Upper lobe of left lung (tissue), 6 donors: ENCODE results near the gene MIA2. TPM values are rescaled to one million over a fixed set of nuclear protein-coding genes. Genes with fewer than 3 reads are reported as not detected.
"Not testable (repeated sequence)": the region's sequence is repeated elsewhere in the genome, so short reads cannot be mapped to it uniquely, and the experiment has no call there.

Experiments used
- ATAC-seq, 2 donors: fragments of 200-7000 bp; cut with Tn5 transposase; one replicate each; pipeline ENCODE4 v1.9.1; 2022; ENCODE audit warnings: mild to moderate bottlenecking in 2 of 2, moderate library complexity in 2 of 2; ENCODE audit not compliant: low FRiP score in 2 of 2
- DNase-seq, 2 donors: peaks; one replicate each; pipeline ENCODE4 v3.0.0-alpha.2; 2019 to 2020
- H3K27ac ChIP-seq, 4 donors: fragments of 200-600 bp; sonication (generic); one replicate each; pipeline ENCODE4 v1.5.1; 2016 to 2019
- H3K27me3 ChIP-seq, 4 donors: fragments of 200-600 bp; sonication (generic); one replicate each; pipeline ENCODE4 v1.5.1; 2017 to 2019
- H3K36me3 ChIP-seq, 4 donors: fragments of 200-600 bp; sonication (generic); one replicate each; pipeline ENCODE4 v1.5.1; 2016 to 2019
- H3K4me1 ChIP-seq, 4 donors: fragments of 200-600 bp; sonication (generic); one replicate each; pipeline ENCODE4 v1.5.1; 2018 to 2019
- H3K4me3 ChIP-seq, 4 donors: fragments of 200-600 bp; sonication (generic); one replicate each; pipeline ENCODE4 v1.5.1; 2017 to 2019; ENCODE audit warnings: mild to moderate bottlenecking in 2 of 4, moderate library complexity in 1 of 4
- H3K9me3 ChIP-seq, 4 donors: fragments of 200-600 bp; sonication (generic); one replicate each; pipeline ENCODE4 v1.5.1; 2018 to 2019
- CTCF ChIP-seq, 6 experiments: fragments of 450-650 bp in 4 of 6; fragments of 200-600 bp in 2 of 6; sonication (generic) in 2 of 6; IDR thresholded peaks; one replicate each; pipeline ENCODE4 v1.5.1; 2016 to 2019; ENCODE audit warnings: antibody characterized with exemption in 6 of 6
- EP300 ChIP-seq, 4 donors: sonication (generic); formaldehyde crosslinking; IDR thresholded peaks; one replicate each; pipeline ENCODE4 v1.5.1; 2017; ENCODE audit warnings: antibody characterized with exemption in 4 of 4, control low read depth in 2 of 4
- POLR2A ChIP-seq, 4 donors: fragments of 450-650 bp; IDR thresholded peaks; one replicate each; pipeline ENCODE4 v1.5.1; 2016 to 2017; ENCODE audit warnings: antibody characterized with exemption in 4 of 4, mild to moderate bottlenecking in 2 of 4
- POLR2AphosphoS5 ChIP-seq, 2 donors: sonication (generic); formaldehyde crosslinking; IDR thresholded peaks; one replicate each; pipeline ENCODE4 v1.5.1; 2017; ENCODE audit warnings: antibody characterized with exemption in 2 of 2
- WGBS, 2 donors: methylation state at CpG; one replicate each; pipeline ENCODE4 v1.1.5; 2017 to 2018; 5-methylcytosine and 5-hydroxymethylcytosine counted together
- total RNA-seq, 6 donors: library from RNA; depleted of rRNA in 4 of 6; stranded (reverse); fragments of >200 nt in 4 of 6; gene quantifications; one replicate each; pipeline versions ENCODE4 v1.1.0 to v1.2.1, GENCODE V29; 2016 to 2021
- donor health status: DM: no; HTN: no; CAD: no; lungs with moderate emphysema.
- donor health status: DM: no; HTN: yes; CAD: no; lungs with severe emphysema.

Gene MIA2
- total RNA-seq, 6 donors from 2014 or later: 13.0 to 56.8 (median 25.4) TPM

GRCh38 chr14:39217214-39217879, 16.4 kb upstream of the MIA2 start:
- H3K9me3 ChIP-seq: no peaks in the 10 kb centered on the region
- no peak overlapping the region for H3K27ac ChIP-seq
- DNase-seq: no peak
- WGBS, 2 donors: 69 to 70% methylated on average over 8 of the region's 8 CpGs
- no peak for ATAC-seq
- H3K36me3 ChIP-seq: no peaks in the 10 kb centered on the region
- no peak overlapping the region for H3K4me3 ChIP-seq
- H3K4me1 ChIP-seq: no peaks in the 10 kb centered on the region
- no peaks in the 10 kb centered on the region for H3K27me3 ChIP-seq
- TF ChIP-seq EP300 (IDR thresholded peaks at IDR 0.05): no peak
- TF ChIP-seq POLR2A (IDR thresholded peaks at IDR 0.05): no peak
- no peak for TF ChIP-seq CTCF (IDR thresholded peaks at IDR 0.05)
- no peak for TF ChIP-seq POLR2AphosphoS5 (IDR thresholded peaks at IDR 0.05)

- WGBS, 2 donors: 55 to 56% methylated on average over 5 of the region's 5 CpGs
- Histone ChIP-seq H3K4me3 (no peak overlapping the region), H3K9me3 (no peaks in the 10 kb centered on the region), H3K27me3 (no peaks in the 10 kb centered on the region), H3K27ac (no peak overlapping the region), H3K36me3 (no peaks in the 10 kb centered on the region), H3K4me1 (no peaks in the 10 kb centered on the region)
- no peak for TF ChIP-seq EP300 (IDR thresholded peaks at IDR 0.05)
- DNase-seq: no peak
- no peak for ATAC-seq
Observed at GRCh38 chr14:39218171-39218769, 15.4 kb upstream of the MIA2 start.

GRCh38 chr14:39219075-39219499, 14.6 kb upstream of the MIA2 start:
- Histone ChIP-seq H3K4me3 (no peak overlapping the region), H3K36me3 (no peaks in the 10 kb centered on the region), H3K27ac (no peak overlapping the region), H3K4me1 (no peaks in the 10 kb centered on the region), H3K9me3 (no peaks in the 10 kb centered on the region), H3K27me3 (no peaks in the 10 kb centered on the region)
- ATAC-seq (no peak), DNase-seq (no peak)
- WGBS, 2 donors: 39 to 58% methylated on average over 3 of the region's 3 CpGs
- TF ChIP-seq POLR2A (IDR thresholded peaks at IDR 0.05) (no peak), POLR2AphosphoS5 (IDR thresholded peaks at IDR 0.05) (no peak), CTCF (IDR thresholded peaks at IDR 0.05) (no peak), EP300 (IDR thresholded peaks at IDR 0.05) (no peak)

GRCh38 chr14:39220473-39220872, 13.2 kb upstream of the MIA2 start:
- not testable (repeated sequence) for H3K27me3 ChIP-seq, H3K4me1 ChIP-seq, DNase-seq, H3K36me3 ChIP-seq, H3K4me3 ChIP-seq, ATAC-seq, H3K27ac ChIP-seq, H3K9me3 ChIP-seq
- WGBS, 2 donors: 100% methylated on average over 1 of the region's 1 CpG

- no peaks in the 10 kb centered on the region for H3K27me3 ChIP-seq
- H3K4me1 ChIP-seq: peaks cover 0 to 5% (median 2%) of the 10 kb centered on the region in 4 donors
- 86 to 92% methylated on average over 3 of the region's 3 CpGs for WGBS, 2 donors
- ATAC-seq: no peak
- no peak for DNase-seq
- no peaks in the 10 kb centered on the region for H3K36me3 ChIP-seq
- H3K4me3 ChIP-seq: no peak overlapping the region
- no peak for TF ChIP-seq POLR2AphosphoS5 (IDR thresholded peaks at IDR 0.05)
- no peak for TF ChIP-seq CTCF (IDR thresholded peaks at IDR 0.05)
- TF ChIP-seq EP300 (IDR thresholded peaks at IDR 0.05): no peak
- TF ChIP-seq POLR2A (IDR thresholded peaks at IDR 0.05): no peak
- H3K27ac ChIP-seq: no peak overlapping the region
- no peaks in the 10 kb centered on the region for H3K9me3 ChIP-seq
Observed at GRCh38 chr14:39228044-39228443, 5.7 kb upstream of the MIA2 start.
